SH-SY5Y (cell line): ENCODE measurements around the gene C22orf23.

Experiments used
- GATA2 ChIP-seq: IDR thresholded peaks from 2 replicates; pipeline ENCODE4 v1.6.1; 2011; ENCODE audit warnings: mild to moderate bottlenecking, low read depth, low read length
- GATA3 ChIP-seq: IDR thresholded peaks from 2 replicates; pipeline ENCODE4 v1.6.1; 2011; ENCODE audit warnings: low read depth, mild to moderate bottlenecking, low read length, moderate library complexity

DNA sequence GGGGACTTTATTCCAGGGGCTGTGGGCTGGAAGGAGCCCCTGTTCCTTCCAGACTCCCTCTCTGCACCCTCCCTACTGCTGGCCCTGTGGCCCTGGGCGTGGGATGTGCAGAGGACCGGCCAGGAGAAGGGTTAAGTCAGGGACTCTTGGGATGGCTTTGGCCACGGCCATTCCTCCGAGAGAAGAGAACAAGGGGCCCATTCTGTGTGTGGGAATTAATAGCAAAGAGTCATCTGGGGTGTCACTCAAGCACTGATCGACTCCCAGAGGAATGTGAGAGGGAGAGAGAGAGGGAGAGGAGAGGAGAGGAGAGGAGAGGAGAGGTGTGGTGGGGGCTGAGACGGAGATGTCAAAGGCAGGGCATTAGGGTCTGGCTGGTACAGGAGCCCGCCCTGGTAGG, 45.1 kb upstream of the C22orf23 start:
- TF ChIP-seq GATA2 (no peak), GATA3 (no peak)
